IPS-15b (cell line): ENCODE measurements around the gene CBARP.
A peak's percentile ranks its signal among the peaks of the same experiment; 100 is the strongest.

ENCODE experiments used
- H3K27me3 ChIP-seq: one replicate; pipeline ENCODE4 v1.6.1; 2013; ENCODE audit warnings: low read length; ENCODE audit not compliant: control insufficient read depth, insufficient read depth
- H3K36me3 ChIP-seq: one replicate; pipeline ENCODE4 v1.6.1; 2013; ENCODE audit warnings: low read length; ENCODE audit not compliant: control insufficient read depth, insufficient read depth
- H3K4me1 ChIP-seq: one replicate; pipeline ENCODE4 v1.6.1; 2013; ENCODE audit warnings: mild to moderate bottlenecking, low read length; ENCODE audit not compliant: control insufficient read depth, insufficient read depth
- H3K4me3 ChIP-seq: one replicate; pipeline ENCODE4 v1.5.1; 2013; ENCODE audit warnings: low read depth, low read length
- H3K9ac ChIP-seq: one replicate; pipeline ENCODE4 v1.6.1; 2013; ENCODE audit warnings: low read depth, mild to moderate bottlenecking, low read length
- H3K9me3 ChIP-seq: one replicate; pipeline ENCODE4 v1.6.1; 2013; ENCODE audit warnings: mild to moderate bottlenecking, low read length; ENCODE audit not compliant: control insufficient read depth, insufficient read depth

The CBARP gene

GRCh38 chr19:1237754-1238368 is at the start of gene CBARP:
CBARP (minus strand) TSS chr19:1238005; CDS start chr19:1236100, 1,905 bp downstream.
- peak within 1 kb of the TSS; percentile 68 for H3K4me3 ChIP-seq
- H3K9ac ChIP-seq = peak within 1 kb of the TSS; percentile 24
- peaks cover 25% of the 10 kb centered on the region for H3K36me3 ChIP-seq
- H3K27me3 ChIP-seq = no peaks in the 10 kb centered on the region
- H3K4me1 ChIP-seq = no peaks in the 10 kb centered on the region
- no peaks in the 10 kb centered on the region for H3K9me3 ChIP-seq

- Histone ChIP-seq H3K9ac (peak overlapping the region; percentile 47), H3K4me1 (no peaks in the 10 kb centered on the region), H3K4me3 (peak overlapping the region; percentile 36), H3K9me3 (no peaks in the 10 kb centered on the region), H3K27me3 (peaks cover 5% of the 10 kb centered on the region), H3K36me3 (no peaks in the 10 kb centered on the region)
These were observed 48.9 kb upstream of the CBARP start for GRCh38 chr19:1286487-1287353.

- H3K9ac ChIP-seq = peak within 1 kb of the TSS; percentile 47
- peaks cover 5% of the 10 kb centered on the region for H3K27me3 ChIP-seq
- H3K4me3 ChIP-seq = peak within 1 kb of the TSS; percentile 36
These were observed 48.0 kb upstream of the CBARP start, which contains the start of gene EFNA2 for GRCh38 chr19:1285737-1286360. EFNA2 (plus strand) TSS chr19:1285873; CDS start chr19:1286169, 296 bp downstream.

GRCh38 chr19:1284979-1285736 is 47.4 kb upstream of the CBARP start:
- H3K9me3 ChIP-seq = no peaks in the 10 kb centered on the region
- peaks cover 5% of the 10 kb centered on the region for H3K27me3 ChIP-seq
- H3K4me1 ChIP-seq = no peaks in the 10 kb centered on the region
- H3K4me3 ChIP-seq = peak overlapping the region; percentile 30
- no peak overlapping the region for H3K9ac ChIP-seq
- H3K36me3 ChIP-seq = no peaks in the 10 kb centered on the region

More at GRCh38 chr19:1285737-1286360, 48.0 kb upstream of the CBARP start, which contains the start of gene EFNA2:
- Histone ChIP-seq H3K9me3 (no peaks in the 10 kb centered on the region), H3K36me3 (no peaks in the 10 kb centered on the region), H3K4me1 (no peaks in the 10 kb centered on the region)

- no peak overlapping the region for H3K4me3 ChIP-seq
- peaks cover 2% of the 10 kb centered on the region for H3K36me3 ChIP-seq
- H3K4me1 ChIP-seq = peaks cover 3% of the 10 kb centered on the region
- peaks cover 5% of the 10 kb centered on the region for H3K27me3 ChIP-seq
- H3K9ac ChIP-seq = no peak overlapping the region
- no peaks in the 10 kb centered on the region for H3K9me3 ChIP-seq
These were observed 46.6 kb upstream of the CBARP start for GRCh38 chr19:1284293-1284978.

GRCh38 chr19:1283917-1284292 is 46.1 kb upstream of the CBARP start:
- peaks cover 3% of the 10 kb centered on the region for H3K4me1 ChIP-seq
- H3K9me3 ChIP-seq = no peaks in the 10 kb centered on the region
- peaks cover 7% of the 10 kb centered on the region for H3K36me3 ChIP-seq
- no peak overlapping the region for H3K9ac ChIP-seq
- peaks cover 5% of the 10 kb centered on the region for H3K27me3 ChIP-seq
- no peak overlapping the region for H3K4me3 ChIP-seq

GRCh38 chr19:1283207-1283916 is 45.6 kb upstream of the CBARP start:
- H3K27me3 ChIP-seq = peaks cover 5% of the 10 kb centered on the region
- peaks cover 3% of the 10 kb centered on the region for H3K4me1 ChIP-seq
- peaks cover 9% of the 10 kb centered on the region for H3K36me3 ChIP-seq
- H3K9ac ChIP-seq = no peak overlapping the region
- H3K9me3 ChIP-seq = no peaks in the 10 kb centered on the region
- no peak overlapping the region for H3K4me3 ChIP-seq

- peaks cover 3% of the 10 kb centered on the region for H3K4me1 ChIP-seq
These were observed 44.9 kb upstream of the CBARP start for GRCh38 chr19:1282588-1283206.

GRCh38 chr19:1281569-1282287 is 43.9 kb upstream of the CBARP start:
- no peak overlapping the region for H3K9ac ChIP-seq
- H3K4me3 ChIP-seq = no peak overlapping the region
- peaks cover 5% of the 10 kb centered on the region for H3K27me3 ChIP-seq
- H3K9me3 ChIP-seq = no peaks in the 10 kb centered on the region
- H3K4me1 ChIP-seq = peaks cover 3% of the 10 kb centered on the region
- peaks cover 9% of the 10 kb centered on the region for H3K36me3 ChIP-seq

More at GRCh38 chr19:1282588-1283206, 44.9 kb upstream of the CBARP start:
- Histone ChIP-seq H3K27me3 (peaks cover 5% of the 10 kb centered on the region), H3K9me3 (no peaks in the 10 kb centered on the region), H3K9ac (no peak overlapping the region), H3K36me3 (peaks cover 9% of the 10 kb centered on the region), H3K4me3 (no peak overlapping the region)
